Karpas-422 (cell line): ENCODE data around the gene BAG3. TPM values are rescaled to one million over a fixed set of nuclear protein-coding genes. Genes with fewer than 3 reads are reported as not detected.

ENCODE experiments used
- DNase-seq: peaks from one replicate; pipeline ENCODE4 v3.0.0-alpha.2; 2015
- H2AFZ ChIP-seq: fragments of 200-600 bp; sonication (generic); 2 replicates; pipeline ENCODE4 v1.6.1; 2014; ENCODE audit warnings: antibody characterized with exemption, low read length, mixed read lengths
- H3K27ac ChIP-seq: fragments of 200-600 bp; sonication (generic); 2 replicates; pipeline ENCODE4 v1.5.1; 2014; ENCODE audit warnings: mild to moderate bottlenecking, low read length, moderate library complexity
- H3K27me3 ChIP-seq: fragments of 200-600 bp; sonication (generic); 2 replicates; pipeline ENCODE4 v1.6.1; 2014; ENCODE audit warnings: low read length, mixed read lengths
- H3K36me3 ChIP-seq: fragments of 200-600 bp; sonication (generic); 2 replicates; pipeline ENCODE4 v1.6.1; 2014; ENCODE audit warnings: low read length, mixed read lengths; ENCODE audit not compliant: insufficient read depth
- H3K4me1 ChIP-seq: fragments of 200-600 bp; sonication (generic); 2 replicates; pipeline ENCODE4 v1.6.1; 2014; ENCODE audit warnings: mild to moderate bottlenecking, low read length, mixed read lengths
- H3K4me2 ChIP-seq: fragments of 200-600 bp; sonication (generic); 2 replicates; pipeline ENCODE4 v1.6.1; 2014; ENCODE audit warnings: low read length, low read depth, mild to moderate bottlenecking; ENCODE audit not compliant: poor library complexity, severe bottlenecking
- H3K4me3 ChIP-seq: fragments of 200-600 bp; sonication (generic); 2 replicates; pipeline ENCODE4 v1.5.1; 2014; ENCODE audit warnings: mild to moderate bottlenecking, antibody characterized with exemption, low read length, mixed read lengths
- H3K79me2 ChIP-seq: fragments of 200-600 bp; sonication (generic); 2 replicates; pipeline ENCODE4 v1.6.1; 2014; ENCODE audit warnings: mild to moderate bottlenecking, low read length, mixed read lengths
- H3K9ac ChIP-seq: fragments of 200-600 bp; sonication (generic); 2 replicates; pipeline ENCODE4 v1.6.0; 2014; ENCODE audit warnings: low read length
- H3K9me2 ChIP-seq: fragments of 200-600 bp; sonication (generic), shearing (Covaris generic); replicated peaks from 2 replicates; pipeline ENCODE4 v1.6.0; 2014; ENCODE audit warnings: mild to moderate bottlenecking, low read length, moderate library complexity; ENCODE audit not compliant: insufficient read depth
- H3K9me3 ChIP-seq: fragments of 300-700, 200-600 bp; sonication (generic); 2 replicates; pipeline ENCODE4 v1.6.1; 2014; ENCODE audit warnings: low read length, mixed read lengths
- H4K20me1 ChIP-seq: fragments of 200-600 bp; sonication (generic); 2 replicates; pipeline ENCODE4 v1.6.1; 2014; ENCODE audit warnings: mild to moderate bottlenecking, antibody characterized with exemption, low read length, low read depth; ENCODE audit not compliant: insufficient read depth
- total RNA-seq: library from RNA; depleted of rRNA; stranded (reverse); fragments of >200 nt; shearing (Covaris generic); gene quantifications from 2 replicates; pipeline ENCODE4 v1.2.3, GENCODE V29; 2014; ENCODE audit warnings: low replicate concordance

Gene BAG3
- total RNA-seq, 1 experiment from 2014 or later: 1.4 TPM

- H3K27ac ChIP-seq: no peak overlapping the region
- no peaks in the 10 kb centered on the region for H3K36me3 ChIP-seq
- no peaks in the 10 kb centered on the region for H3K79me2 ChIP-seq
- H3K9ac ChIP-seq: no peak overlapping the region
- H3K27me3 ChIP-seq: no peaks in the 10 kb centered on the region
- H3K4me3 ChIP-seq: no peak overlapping the region
- no peaks in the 10 kb centered on the region for H4K20me1 ChIP-seq
- H2AFZ ChIP-seq: no peak overlapping the region
- no peaks in the 10 kb centered on the region for H3K9me2 ChIP-seq
- H3K4me1 ChIP-seq: peaks cover 7% of the 10 kb centered on the region
- H3K4me2 ChIP-seq: no peak overlapping the region
- no peak for DNase-seq
- no peaks in the 10 kb centered on the region for H3K9me3 ChIP-seq
These were observed 36.2 kb downstream of the BAG3 start for GRCh38 chr10:119687192-119688032.

- Histone ChIP-seq H3K4me1 (peaks cover 7% of the 10 kb centered on the region), H2AFZ (no peak overlapping the region), H3K9ac (no peak overlapping the region), H3K9me3 (no peaks in the 10 kb centered on the region), H4K20me1 (no peaks in the 10 kb centered on the region), H3K27me3 (no peaks in the 10 kb centered on the region), H3K27ac (no peak overlapping the region), H3K4me3 (no peak overlapping the region), H3K4me2 (no peak overlapping the region), H3K79me2 (no peaks in the 10 kb centered on the region), H3K36me3 (no peaks in the 10 kb centered on the region), H3K9me2 (no peaks in the 10 kb centered on the region)
- no peak for DNase-seq
These were observed 36.9 kb downstream of the BAG3 start for GRCh38 chr10:119688033-119688508.

- peaks cover 2% of the 10 kb centered on the region; the same call in 1 of the 2 replicates for H3K4me1 ChIP-seq
- DNase-seq: no peak
- no peaks in the 10 kb centered on the region for H3K9me3 ChIP-seq
- no peak overlapping the region for H3K27ac ChIP-seq
- no peaks in the 10 kb centered on the region for H3K9me2 ChIP-seq
- no peaks in the 10 kb centered on the region for H3K27me3 ChIP-seq
- no peak overlapping the region for H3K4me2 ChIP-seq
- H2AFZ ChIP-seq: no peak overlapping the region
- H3K36me3 ChIP-seq: no peaks in the 10 kb centered on the region
- H3K79me2 ChIP-seq: no peaks in the 10 kb centered on the region
- no peak overlapping the region for H3K9ac ChIP-seq
- no peak overlapping the region for H3K4me3 ChIP-seq
- no peaks in the 10 kb centered on the region for H4K20me1 ChIP-seq
These were observed 37.9 kb downstream of the BAG3 start for GRCh38 chr10:119689016-119689580.

GRCh38 chr10:119691726-119692125 lies 40.5 kb downstream of the BAG3 start:
- Histone ChIP-seq H3K79me2 (no peaks in the 10 kb centered on the region), H3K27ac (no peak overlapping the region), H3K9ac (no peak overlapping the region), H3K27me3 (no peaks in the 10 kb centered on the region), H3K4me2 (no peak overlapping the region), H3K9me3 (no peaks in the 10 kb centered on the region), H3K4me3 (no peak overlapping the region), H3K4me1 (no peaks in the 10 kb centered on the region), H4K20me1 (no peaks in the 10 kb centered on the region), H3K9me2 (no peaks in the 10 kb centered on the region), H2AFZ (no peak overlapping the region), H3K36me3 (no peaks in the 10 kb centered on the region)
- DNase-seq: no peak

- Histone ChIP-seq H3K9ac (no peak overlapping the region), H3K9me3 (no peaks in the 10 kb centered on the region), H3K79me2 (no peaks in the 10 kb centered on the region), H3K36me3 (no peaks in the 10 kb centered on the region), H2AFZ (no peak overlapping the region), H3K4me3 (no peak overlapping the region), H3K4me2 (no peak overlapping the region), H3K4me1 (no peaks in the 10 kb centered on the region), H3K27me3 (no peaks in the 10 kb centered on the region), H3K27ac (no peak overlapping the region), H4K20me1 (no peaks in the 10 kb centered on the region), H3K9me2 (no peaks in the 10 kb centered on the region)
- DNase-seq: no peak
These were observed 42.2 kb downstream of the BAG3 start for GRCh38 chr10:119693262-119693957.

- no peaks in the 10 kb centered on the region for H3K36me3 ChIP-seq
These were observed 43.4 kb downstream of the BAG3 start for GRCh38 chr10:119694608-119695007.

GRCh38 chr10:119700321-119700954 lies 49.3 kb downstream of the BAG3 start:
- peak overlapping the region; percentile 34 for H3K4me2 ChIP-seq
- H3K4me1 ChIP-seq: peaks cover 11% of the 10 kb centered on the region
- no peaks in the 10 kb centered on the region for H3K9me2 ChIP-seq
- no peak overlapping the region for H2AFZ ChIP-seq
- no peak overlapping the region for H3K4me3 ChIP-seq
- no peak overlapping the region for H3K9ac ChIP-seq
- peak; percentile 57 for DNase-seq
- H3K79me2 ChIP-seq: no peaks in the 10 kb centered on the region
- no peaks in the 10 kb centered on the region for H4K20me1 ChIP-seq
- H3K27me3 ChIP-seq: no peaks in the 10 kb centered on the region
- H3K27ac ChIP-seq: no peak overlapping the region
- no peaks in the 10 kb centered on the region for H3K9me3 ChIP-seq
- no peaks in the 10 kb centered on the region for H3K36me3 ChIP-seq

More at GRCh38 chr10:119694608-119695007, 43.4 kb downstream of the BAG3 start:
- Histone ChIP-seq H3K27me3 (no peaks in the 10 kb centered on the region), H3K9ac (no peak overlapping the region), H3K27ac (no peak overlapping the region), H3K9me3 (no peaks in the 10 kb centered on the region), H3K79me2 (no peaks in the 10 kb centered on the region), H3K9me2 (no peaks in the 10 kb centered on the region), H2AFZ (no peak overlapping the region), H3K4me3 (no peak overlapping the region), H4K20me1 (no peaks in the 10 kb centered on the region), H3K4me1 (no peaks in the 10 kb centered on the region), H3K4me2 (no peak overlapping the region)
- DNase-seq: no peak

- H3K4me2 ChIP-seq: no peak overlapping the region
- H3K9me2 ChIP-seq: no peaks in the 10 kb centered on the region
- peaks cover 11% of the 10 kb centered on the region for H3K4me1 ChIP-seq
- no peak overlapping the region for H3K9ac ChIP-seq
- no peak for DNase-seq
- no peaks in the 10 kb centered on the region for H3K27me3 ChIP-seq
- H3K27ac ChIP-seq: no peak overlapping the region
- no peak overlapping the region for H3K4me3 ChIP-seq
- H3K79me2 ChIP-seq: no peaks in the 10 kb centered on the region
- no peak overlapping the region for H2AFZ ChIP-seq
- peaks cover 3% of the 10 kb centered on the region; the same call in 1 of the 2 replicates for H3K9me3 ChIP-seq
- no peaks in the 10 kb centered on the region for H4K20me1 ChIP-seq
- H3K36me3 ChIP-seq: no peaks in the 10 kb centered on the region
These were observed 50.7 kb downstream of the BAG3 start for GRCh38 chr10:119701861-119702260.
